Liver (tissue), 3 donors: ENCODE data around the gene RGS9BP.
"Not testable (repeated sequence)": the region's sequence is repeated elsewhere in the genome, so short reads cannot be mapped to it uniquely, and the experiment has no call there.

Source experiments
- EGR1 ChIP-seq, 2 donors: IDR thresholded peaks; 2 replicates each; pipeline ENCODE4 v1.6.1; 2016 to 2018; ENCODE audit warnings: antibody characterized with exemption in 2 of 2, low read depth in 2 of 2
- GABPA ChIP-seq, 2 donors: IDR thresholded peaks in 1 of 2; conservative IDR thresholded peaks in 1 of 2; 2 replicates each; pipeline ENCODE4 v1.6.1; 2016; ENCODE audit warnings: antibody characterized with exemption in 2 of 2, mild to moderate bottlenecking in 1 of 2, moderate library complexity in 1 of 2
- JUND ChIP-seq, 2 donors: IDR thresholded peaks; 2 replicates each; pipeline ENCODE4 v1.6.1; 2016; ENCODE audit warnings: antibody characterized with exemption in 2 of 2
- NR2F2 ChIP-seq: IDR thresholded peaks from 2 replicates; pipeline ENCODE4 v1.6.1; 2016; ENCODE audit warnings: antibody characterized with exemption
- SP1 ChIP-seq: IDR thresholded peaks from 2 replicates; pipeline ENCODE4 v1.6.1; 2018; ENCODE audit warnings: antibody characterized with exemption, mild to moderate bottlenecking
- TAF1 ChIP-seq: conservative IDR thresholded peaks from 2 replicates; pipeline ENCODE4 v1.6.1; 2016; ENCODE audit warnings: antibody characterized with exemption, mild to moderate bottlenecking
- TF ChIP-seq, protein P1 (sequence below): fragments of 150-350 bp; IDR thresholded peaks from 2 replicates; pipeline ENCODE4 v1.5.1; 2017; ENCODE audit warnings: improper control_type of control experiment, low read depth, low read length; ENCODE audit not compliant: missing input control
- donor health status: healthy.
- donor health status: healthy.

DNA sequence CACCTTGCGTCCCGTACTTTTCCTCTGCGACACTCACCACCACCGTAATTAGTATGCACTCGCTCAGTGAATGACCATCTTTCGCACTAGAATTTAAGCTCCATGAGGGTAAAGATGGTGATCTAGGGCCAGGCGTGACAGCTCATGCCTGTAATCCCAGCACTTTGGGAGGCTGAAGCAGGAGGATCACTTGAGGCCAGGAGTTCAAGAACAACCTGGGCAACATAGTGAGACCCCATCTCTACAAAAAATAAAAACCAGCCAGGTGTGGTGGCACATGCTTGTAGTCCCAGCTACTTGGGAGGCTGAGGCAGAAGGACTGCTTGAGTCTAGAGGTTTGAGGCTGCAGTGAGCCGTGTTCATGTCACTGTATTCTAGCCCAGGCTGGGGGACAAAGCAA lies 19.3 kb upstream of the RGS9BP start:
- TF ChIP-seq, protein P1, sequence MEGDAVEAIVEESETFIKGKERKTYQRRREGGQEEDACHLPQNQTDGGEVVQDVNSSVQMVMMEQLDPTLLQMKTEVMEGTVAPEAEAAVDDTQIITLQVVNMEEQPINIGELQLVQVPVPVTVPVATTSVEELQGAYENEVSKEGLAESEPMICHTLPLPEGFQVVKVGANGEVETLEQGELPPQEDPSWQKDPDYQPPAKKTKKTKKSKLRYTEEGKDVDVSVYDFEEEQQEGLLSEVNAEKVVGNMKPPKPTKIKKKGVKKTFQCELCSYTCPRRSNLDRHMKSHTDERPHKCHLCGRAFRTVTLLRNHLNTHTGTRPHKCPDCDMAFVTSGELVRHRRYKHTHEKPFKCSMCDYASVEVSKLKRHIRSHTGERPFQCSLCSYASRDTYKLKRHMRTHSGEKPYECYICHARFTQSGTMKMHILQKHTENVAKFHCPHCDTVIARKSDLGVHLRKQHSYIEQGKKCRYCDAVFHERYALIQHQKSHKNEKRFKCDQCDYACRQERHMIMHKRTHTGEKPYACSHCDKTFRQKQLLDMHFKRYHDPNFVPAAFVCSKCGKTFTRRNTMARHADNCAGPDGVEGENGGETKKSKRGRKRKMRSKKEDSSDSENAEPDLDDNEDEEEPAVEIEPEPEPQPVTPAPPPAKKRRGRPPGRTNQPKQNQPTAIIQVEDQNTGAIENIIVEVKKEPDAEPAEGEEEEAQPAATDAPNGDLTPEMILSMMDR: not testable (repeated sequence)
- not testable (repeated sequence) for TF ChIP-seq TAF1; JUND (IDR thresholded peaks at IDR 0.05); GABPA (IDR thresholded peaks at IDR 0.05 in 1 of 2, conservative IDR thresholded peaks at IDR 0.05 in 1 of 2); SP1; EGR1 (IDR thresholded peaks at IDR 0.05; ENCODE audit: low read depth in 2 of 2); NR2F2
